Left ventricle myocardium inferior (tissue), 1 donor: ENCODE data around the gene DMGDH. TPM values are rescaled to one million over a fixed set of nuclear protein-coding genes. Genes with fewer than 3 reads are reported as not detected.

Source experiments
- DNase-seq: peaks from one replicate; pipeline ENCODE4 v3.0.0-alpha.2; 2020
- H3K27ac ChIP-seq: fragments of 200-600 bp; replicated peaks from 2 replicates; pipeline ENCODE4 v1.8.0; 2021
- H3K27me3 ChIP-seq: fragments of 200-600 bp; 2 replicates; pipeline ENCODE4 v1.8.0; 2021; ENCODE audit warnings: low read depth
- H3K36me3 ChIP-seq: fragments of 200-600 bp; 2 replicates; pipeline ENCODE4 v1.8.0; 2021
- H3K4me1 ChIP-seq: fragments of 200-600 bp; 2 replicates; pipeline ENCODE4 v1.8.0; 2021
- H3K4me3 ChIP-seq: fragments of 200-600 bp; 2 replicates; pipeline ENCODE4 v1.8.0; 2021; ENCODE audit warnings: mild to moderate bottlenecking, moderate library complexity
- H3K9me3 ChIP-seq: fragments of 200-600 bp; replicated peaks from 2 replicates; pipeline ENCODE4 v1.8.0; 2021
- intact Hi-C: fragments of 100-400 bp; cut with micrococcal nuclease; formaldehyde crosslinking; loops from one replicate; pipeline ENCODE4 v1.11.0; 2022
- total RNA-seq: library from RNA; stranded (reverse); fragmentation: NEBNext Ultra II Directional; extraction: Animal tissue kit (Norgen Biotek cat#: 25700); gene quantifications from one replicate; pipeline ENCODE4 v1.2.1, GENCODE V29; 2021
- TF ChIP-seq, protein P1 (sequence below): fragments of 200-600 bp; IDR thresholded peaks from 2 replicates; pipeline ENCODE4 v1.8.0; 2021; ENCODE audit warnings: antibody characterized with exemption, mild to moderate bottlenecking, borderline replicate concordance
- donor health status: DM: no; HTN: yes; CAD: no; lungs with severe emphysema.

Gene DMGDH
- total RNA-seq, 1 donor from 2014 or later: 2.4 TPM

DNA sequence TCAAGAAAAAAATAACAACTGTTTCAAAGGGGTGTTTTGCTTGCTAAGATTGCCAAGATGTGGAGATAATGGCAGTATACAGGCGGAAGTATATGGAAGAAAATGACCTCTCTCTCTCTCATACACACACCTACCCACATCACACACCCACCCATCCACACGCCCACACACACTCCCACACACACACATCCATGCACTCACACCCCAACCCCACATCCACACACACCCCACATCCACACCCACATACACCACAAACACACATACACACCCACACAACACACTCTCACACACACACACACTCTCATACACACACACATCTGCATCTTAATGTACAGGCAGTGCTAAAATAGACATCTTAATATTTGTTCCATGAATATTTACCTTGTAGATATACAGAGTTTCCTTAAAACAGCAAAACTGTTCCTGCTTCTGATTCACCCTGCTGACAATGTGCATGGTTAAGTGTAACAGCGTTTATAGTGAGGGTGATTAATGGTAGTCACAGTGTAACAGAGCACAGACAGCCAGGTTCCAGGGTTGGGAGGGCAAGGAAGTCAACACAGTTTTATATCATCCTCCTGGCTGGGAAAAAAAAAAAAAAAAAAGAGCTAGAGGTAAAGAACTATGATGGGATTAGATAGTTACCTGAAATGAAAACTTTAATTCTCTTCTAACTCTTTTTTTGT lies 8.3 kb upstream of the DMGDH start:
- Histone ChIP-seq H3K27me3 (no peaks in the 10 kb centered on the region), H3K4me3 (no peak overlapping the region), H3K36me3 (no peaks in the 10 kb centered on the region), H3K9me3 (peaks cover 12% of the 10 kb centered on the region), H3K27ac (no peak overlapping the region), H3K4me1 (peaks cover 10% of the 10 kb centered on the region)
- TF ChIP-seq, protein P1, sequence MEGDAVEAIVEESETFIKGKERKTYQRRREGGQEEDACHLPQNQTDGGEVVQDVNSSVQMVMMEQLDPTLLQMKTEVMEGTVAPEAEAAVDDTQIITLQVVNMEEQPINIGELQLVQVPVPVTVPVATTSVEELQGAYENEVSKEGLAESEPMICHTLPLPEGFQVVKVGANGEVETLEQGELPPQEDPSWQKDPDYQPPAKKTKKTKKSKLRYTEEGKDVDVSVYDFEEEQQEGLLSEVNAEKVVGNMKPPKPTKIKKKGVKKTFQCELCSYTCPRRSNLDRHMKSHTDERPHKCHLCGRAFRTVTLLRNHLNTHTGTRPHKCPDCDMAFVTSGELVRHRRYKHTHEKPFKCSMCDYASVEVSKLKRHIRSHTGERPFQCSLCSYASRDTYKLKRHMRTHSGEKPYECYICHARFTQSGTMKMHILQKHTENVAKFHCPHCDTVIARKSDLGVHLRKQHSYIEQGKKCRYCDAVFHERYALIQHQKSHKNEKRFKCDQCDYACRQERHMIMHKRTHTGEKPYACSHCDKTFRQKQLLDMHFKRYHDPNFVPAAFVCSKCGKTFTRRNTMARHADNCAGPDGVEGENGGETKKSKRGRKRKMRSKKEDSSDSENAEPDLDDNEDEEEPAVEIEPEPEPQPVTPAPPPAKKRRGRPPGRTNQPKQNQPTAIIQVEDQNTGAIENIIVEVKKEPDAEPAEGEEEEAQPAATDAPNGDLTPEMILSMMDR: no peak
- DNase-seq: no peak
- intact Hi-C loops: no loop called here

DNA sequence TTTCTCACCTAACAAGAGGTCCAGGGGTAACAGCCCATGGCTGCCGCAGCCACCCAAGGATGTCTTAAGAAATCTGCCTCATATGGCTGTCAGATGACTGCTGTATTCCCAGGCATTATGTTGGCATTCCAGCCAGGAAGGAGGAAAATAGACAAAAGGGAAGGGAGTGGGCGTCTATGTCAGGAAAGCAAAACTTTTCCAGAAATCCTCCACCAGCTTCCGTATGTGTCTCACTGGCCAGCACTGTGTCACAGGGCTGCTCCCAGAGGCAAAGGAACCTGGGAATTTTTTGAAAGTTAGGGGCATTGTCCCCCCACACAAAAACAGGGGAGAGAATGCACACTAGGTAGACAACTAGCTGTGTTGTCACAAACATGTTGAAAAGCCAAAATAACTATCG lies 7.3 kb upstream of the DMGDH start:
- H3K4me3 ChIP-seq: no peak overlapping the region
- TF ChIP-seq, protein P1: no peak
- no peaks in the 10 kb centered on the region for H3K27me3 ChIP-seq
- no peaks in the 10 kb centered on the region for H3K36me3 ChIP-seq
- DNase-seq: no peak
- intact Hi-C loops: no loop called here
- H3K27ac ChIP-seq: no peak overlapping the region
- peaks cover 10% of the 10 kb centered on the region for H3K4me1 ChIP-seq
- peaks cover 12% of the 10 kb centered on the region for H3K9me3 ChIP-seq

DNA sequence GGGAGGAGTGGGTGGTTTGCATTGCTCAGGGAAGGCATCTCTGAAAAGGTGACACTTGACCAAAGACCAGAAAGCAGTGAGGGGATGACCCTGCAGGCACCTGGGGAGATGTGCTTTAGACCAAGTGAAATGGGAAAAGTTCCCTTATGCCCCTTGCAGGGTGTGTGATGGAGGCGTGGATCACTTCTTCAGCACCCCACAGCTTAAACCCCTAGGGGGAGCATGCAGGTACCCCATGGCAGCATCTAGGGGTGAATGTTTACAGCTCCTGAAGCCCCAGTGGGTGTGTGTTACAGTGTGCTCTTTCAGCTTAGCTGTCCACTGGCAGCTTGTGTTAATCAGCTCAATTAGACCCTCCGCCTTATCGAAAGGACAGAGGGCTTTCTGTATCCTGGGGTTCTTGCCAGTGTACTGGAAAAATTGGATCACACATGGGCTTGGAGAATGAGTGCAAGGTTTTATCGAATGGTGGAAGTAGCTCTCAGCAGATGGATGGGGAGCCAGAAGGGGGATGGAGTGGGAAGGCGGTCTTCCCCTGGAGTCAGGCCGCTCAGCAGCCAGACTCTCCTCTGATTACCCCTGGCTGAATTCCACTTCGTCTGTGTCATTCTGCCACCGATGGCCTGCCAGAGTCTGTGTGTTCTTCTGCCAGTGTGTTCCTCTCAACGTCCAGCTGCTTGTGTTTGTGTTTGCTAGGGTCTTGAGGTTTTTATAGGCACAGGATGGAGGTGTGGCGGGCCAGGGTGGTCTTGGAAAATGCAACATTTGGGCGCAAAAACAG lies 6.4 kb upstream of the DMGDH start:
- DNase-seq: peak; percentile 16
- H3K4me1 ChIP-seq: peaks cover 10% of the 10 kb centered on the region
- H3K27ac ChIP-seq: peak overlapping the region; percentile 44

DNA sequence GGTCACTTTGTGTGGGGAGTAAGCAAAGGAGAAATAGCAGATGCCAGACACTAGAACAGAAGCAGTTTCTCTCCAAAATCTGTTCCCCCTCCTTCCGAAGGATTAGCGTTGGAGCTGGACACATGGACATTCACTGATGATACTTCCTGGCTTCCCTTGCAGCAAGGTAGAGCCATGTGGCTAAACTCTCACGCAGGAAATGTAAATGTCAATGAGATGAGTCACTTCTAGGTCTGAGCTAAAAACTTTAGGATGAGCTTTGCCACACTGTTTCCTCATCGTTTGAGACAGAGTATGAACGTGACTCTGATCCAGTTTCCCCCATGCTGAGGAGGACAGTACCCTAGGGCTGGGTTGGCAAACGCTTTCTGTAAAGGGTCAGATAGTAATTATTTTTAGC lies 5.2 kb upstream of the DMGDH start:
- peaks cover 16% of the 10 kb centered on the region for H3K4me1 ChIP-seq
- TF ChIP-seq, protein P1: no peak

More for the DNA sequence above, 6.4 kb upstream of the DMGDH start:
- Histone ChIP-seq H3K27me3 (no peaks in the 10 kb centered on the region), H3K36me3 (no peaks in the 10 kb centered on the region), H3K4me3 (no peak overlapping the region), H3K9me3 (peaks cover 12% of the 10 kb centered on the region)
- TF ChIP-seq, protein P1: no peak
- intact Hi-C loops: no loop called here

DNA sequence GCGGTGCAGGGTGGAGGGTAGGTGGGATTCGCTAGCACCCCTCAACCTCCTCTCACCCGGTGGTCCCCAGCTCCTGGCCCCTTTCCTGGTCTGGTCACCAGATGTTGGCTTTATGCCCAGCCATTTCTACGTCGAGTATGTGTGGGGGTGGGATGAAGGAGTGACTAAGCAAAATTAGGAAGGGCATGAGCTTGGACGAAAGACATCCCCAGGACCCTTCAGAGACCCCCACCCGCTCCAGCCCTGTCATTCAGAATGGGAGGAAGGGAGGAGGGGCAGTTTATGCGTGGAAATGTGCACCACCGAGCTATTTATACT lies 835 bp upstream of the DMGDH start:
- Histone ChIP-seq H3K27ac (peak overlapping the region; percentile 37), H3K36me3 (no peaks in the 10 kb centered on the region), H3K9me3 (peaks cover 12% of the 10 kb centered on the region), H3K27me3 (peaks cover 23% of the 10 kb centered on the region), H3K4me1 (peaks cover 7% of the 10 kb centered on the region), H3K4me3 (peak overlapping the region; percentile 65)
- TF ChIP-seq, protein P1: no peak
- DNase-seq: no peak
- intact Hi-C loops: no loop called here

More for the DNA sequence above, 5.2 kb upstream of the DMGDH start:
- Histone ChIP-seq H3K27ac (no peak overlapping the region), H3K4me3 (no peak overlapping the region), H3K27me3 (peaks cover 9% of the 10 kb centered on the region), H3K9me3 (peaks cover 12% of the 10 kb centered on the region), H3K36me3 (no peaks in the 10 kb centered on the region)
- no peak for DNase-seq
- intact Hi-C loops: no loop called here
